Activated T-cell treated with anti-CD3 and anti-CD28 coated beads, Interleukin-2, amount 50 U/mL, for 48 hours (primary cell): ENCODE results near the gene MTMR10.

Experiments used
- DNase-seq, 2 experiments: peaks; one replicate each; pipeline ENCODE4 v3.0.0-alpha.2; 2020

MTMR10 gene

DNA sequence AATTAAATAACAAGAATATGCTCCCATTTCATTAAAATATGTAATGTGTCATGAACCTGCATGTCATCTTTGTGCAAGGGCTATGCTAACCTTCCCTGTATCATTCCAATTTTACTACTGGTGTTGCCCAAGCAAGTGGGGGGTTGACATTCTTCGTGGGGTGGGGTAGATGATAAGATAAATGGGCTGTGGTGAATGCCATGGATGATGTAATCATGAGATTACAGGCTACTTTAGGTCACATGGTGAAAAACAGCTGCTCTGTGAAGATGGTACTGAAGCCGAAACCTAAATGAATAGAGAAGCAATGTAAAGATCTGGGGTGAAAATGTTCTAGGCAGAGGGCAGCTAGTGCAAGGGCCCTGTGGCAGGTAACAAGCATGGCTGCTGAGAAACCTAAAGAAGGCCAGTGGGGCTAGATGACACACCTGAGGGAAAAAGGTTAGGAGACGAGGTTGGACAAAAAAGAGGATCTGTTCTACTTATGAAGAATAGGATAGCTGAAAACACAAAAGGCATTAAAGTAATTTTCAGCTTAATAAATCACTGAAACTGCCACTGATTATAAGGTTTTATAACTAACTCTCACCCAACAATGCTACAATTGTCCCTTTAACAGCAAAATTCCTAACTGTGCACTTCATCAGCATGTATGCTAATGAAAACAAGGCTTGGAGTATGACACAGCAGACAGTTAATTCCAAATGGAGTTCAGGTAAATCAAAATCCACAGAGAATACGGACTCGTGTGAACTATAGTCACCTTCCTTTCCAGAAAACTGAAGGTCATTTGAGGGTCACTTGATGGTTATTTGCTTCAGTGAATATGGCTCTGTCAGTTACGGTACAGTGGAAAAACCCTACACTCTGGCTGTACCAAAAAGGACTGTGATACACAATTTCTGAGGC lies 35.0 kb downstream of the MTMR10 start:
- DNase-seq = no peak

DNA sequence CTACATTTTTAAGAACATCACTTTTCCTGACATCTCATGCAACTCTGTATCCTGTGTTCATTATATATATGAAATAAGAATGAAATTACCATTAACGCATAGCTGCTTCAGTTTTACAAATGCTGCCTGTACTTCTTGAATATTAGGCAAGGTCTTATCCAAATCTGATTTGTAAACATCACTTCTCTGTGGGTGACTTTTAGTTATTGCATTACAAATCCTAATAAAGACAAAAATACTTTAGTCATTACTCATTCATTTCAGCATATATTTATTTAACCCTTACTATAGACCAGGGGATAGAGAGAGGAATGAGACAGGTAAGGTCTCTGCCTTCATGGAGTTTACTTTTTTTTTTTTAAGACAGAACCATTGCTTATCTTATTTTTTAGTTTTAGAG lies 36.8 kb downstream of the MTMR10 start:
- DNase-seq = no peak

DNA sequence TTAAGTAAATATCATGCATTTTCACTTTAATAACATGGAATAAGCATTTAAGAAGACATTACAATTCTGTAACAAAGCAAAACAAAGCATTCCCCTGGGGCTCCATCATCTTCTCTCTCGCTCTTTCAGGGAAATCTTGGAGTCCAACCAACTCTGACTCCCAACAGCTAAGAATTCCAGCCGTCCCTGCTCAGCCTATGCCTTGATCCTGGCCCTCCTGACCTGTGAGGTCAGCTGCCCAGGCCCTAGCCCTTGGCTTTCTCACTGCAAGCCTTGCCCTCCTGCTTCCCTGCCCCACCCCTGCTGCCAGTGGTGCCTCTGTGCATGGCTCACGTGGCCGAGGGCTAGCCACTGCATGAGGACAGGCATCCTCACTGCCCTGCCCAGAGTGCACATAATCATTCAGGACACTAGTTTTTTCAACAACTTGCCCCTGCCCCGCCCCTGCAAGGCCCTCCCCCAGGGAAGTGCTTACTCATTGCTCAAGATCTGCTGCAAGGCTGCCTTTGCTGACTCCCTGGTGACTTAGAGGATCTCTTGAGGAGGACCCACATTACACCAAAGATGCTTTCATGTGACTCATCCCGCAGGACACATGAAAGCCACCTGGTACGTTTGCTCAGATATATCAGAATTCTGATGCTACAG lies 37.6 kb downstream of the MTMR10 start:
- peak; percentile 36 to 38 for DNase-seq

DNA sequence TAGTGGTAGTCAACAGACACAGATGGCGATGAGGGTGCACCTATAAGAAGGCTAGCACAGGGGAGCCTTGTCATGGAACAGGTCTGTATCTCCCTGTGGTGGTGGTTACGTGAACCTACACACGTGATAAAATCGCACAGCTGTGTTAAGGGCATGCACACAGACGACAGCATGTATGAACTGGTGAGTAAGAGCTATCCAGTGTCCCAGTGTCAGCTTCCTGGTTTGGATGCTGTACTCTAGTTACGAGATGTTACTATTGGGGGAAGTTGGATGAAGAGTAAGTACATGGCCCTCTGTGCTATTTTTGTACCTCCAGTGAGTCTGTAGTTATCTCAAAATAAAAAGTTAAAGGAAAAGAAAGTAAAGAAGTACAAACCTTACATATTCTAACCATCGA lies 38.2 kb downstream of the MTMR10 start:
- DNase-seq = no peak

DNA sequence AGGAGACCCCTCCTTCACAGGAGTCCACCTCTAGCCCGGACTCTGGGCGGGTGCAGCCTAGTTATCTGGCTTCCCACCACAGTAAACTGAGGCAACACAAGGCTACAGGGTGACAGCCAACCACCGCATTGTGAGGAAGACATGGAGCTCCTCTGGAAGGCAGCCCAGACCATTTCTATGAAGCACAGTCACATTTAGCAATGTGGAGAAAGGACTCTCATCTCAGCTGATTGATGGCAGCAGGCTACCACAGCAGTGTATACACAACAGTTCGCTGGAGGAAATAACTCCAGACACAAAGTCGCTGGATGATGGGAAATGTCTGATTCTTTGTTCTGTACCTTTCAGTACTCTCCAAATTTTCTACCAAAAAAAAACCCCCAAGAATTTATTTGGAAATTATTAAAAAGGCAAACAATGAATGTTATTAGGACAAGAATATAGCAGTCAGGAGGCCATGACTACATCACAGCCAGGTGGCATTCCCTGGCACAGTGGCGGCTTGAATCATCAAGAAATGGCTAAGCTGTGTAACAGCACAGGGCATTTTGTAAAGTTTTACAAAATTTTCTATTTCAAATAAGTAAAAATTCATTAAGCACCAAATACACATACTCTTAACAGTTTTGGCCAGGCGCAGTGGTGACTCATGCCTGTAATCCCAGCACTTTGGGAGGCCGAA lies 47.6 kb downstream of the MTMR10 start:
- DNase-seq = no peak

DNA sequence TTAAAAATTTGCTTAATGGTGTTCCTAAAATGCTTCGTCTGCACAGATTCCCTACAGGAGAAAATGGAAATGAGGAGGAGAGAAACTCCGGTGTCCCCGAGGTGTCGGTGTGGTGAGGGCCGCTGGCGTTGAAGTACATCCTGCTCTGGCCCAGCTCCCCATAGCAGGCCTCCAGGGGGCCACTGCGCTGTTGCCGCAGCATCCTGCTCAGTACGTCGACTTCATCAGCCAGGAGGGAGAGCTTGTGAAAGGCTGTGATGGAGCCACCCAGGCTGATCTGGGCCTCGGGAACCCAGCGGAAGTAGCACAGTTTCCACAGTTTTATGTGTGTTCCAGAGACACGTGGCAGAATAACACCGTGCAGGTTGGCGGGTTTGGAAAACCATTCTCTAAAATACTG lies 49.9 kb downstream of the MTMR10 start:
- no peak for DNase-seq

DNA sequence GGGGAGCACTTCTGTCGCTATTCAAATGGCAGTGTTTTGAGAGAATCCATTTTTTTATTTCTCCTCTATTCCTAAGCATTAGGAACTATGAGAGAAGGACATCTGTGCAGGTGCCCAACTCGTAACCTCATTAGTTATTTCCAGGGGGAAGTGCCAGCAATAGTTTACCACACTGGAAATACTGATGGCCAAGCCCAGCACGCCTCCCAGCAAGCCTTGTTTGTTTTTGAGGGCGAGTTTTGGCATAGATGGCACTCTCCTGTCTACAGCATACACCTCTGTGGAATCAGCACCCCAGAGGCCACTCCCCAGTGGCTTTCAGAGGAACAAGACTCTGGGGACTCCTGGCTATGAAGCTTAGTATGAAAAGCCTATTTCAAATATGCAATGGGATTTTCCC lies 51.1 kb downstream of the MTMR10 start:
- no peak for DNase-seq

DNA sequence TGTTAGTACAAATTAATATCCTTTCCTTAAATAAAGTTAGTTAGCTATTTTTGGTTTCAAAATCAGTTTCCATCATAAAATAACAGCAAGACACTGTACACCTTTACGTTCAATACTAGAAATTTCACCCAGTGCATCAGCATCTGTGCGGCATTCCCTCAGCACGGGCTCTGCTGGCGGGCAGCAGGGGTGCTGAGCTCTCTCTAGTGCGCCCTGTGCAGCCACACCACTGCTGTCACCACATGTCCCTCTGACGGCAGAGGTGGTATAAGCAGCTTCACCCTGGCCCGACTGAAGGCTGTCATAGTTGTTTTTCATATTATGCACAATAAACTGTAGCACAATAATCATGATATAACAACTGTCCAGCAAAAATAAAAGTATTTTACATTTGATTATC lies 52.3 kb downstream of the MTMR10 start:
- DNase-seq = no peak

DNA sequence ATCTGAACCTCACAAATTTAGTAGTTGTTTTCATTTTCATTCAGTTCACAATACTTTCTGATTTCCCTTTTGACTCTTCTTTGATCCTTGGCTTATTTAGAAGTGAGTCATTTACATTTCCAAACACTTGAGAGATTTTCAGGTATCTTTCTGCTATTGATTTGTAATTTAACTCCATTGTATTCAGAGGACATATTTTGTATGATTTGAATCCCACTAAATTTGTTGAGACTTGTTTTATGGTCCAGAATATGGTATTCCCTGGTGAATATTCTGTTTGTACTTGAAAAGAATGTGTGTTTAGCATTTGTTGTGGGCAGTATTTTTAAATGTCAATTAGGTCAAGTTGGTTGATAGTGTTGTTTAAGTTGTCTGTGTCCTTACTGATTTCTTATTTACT lies 58.1 kb downstream of the MTMR10 start:
- no peak for DNase-seq

DNA sequence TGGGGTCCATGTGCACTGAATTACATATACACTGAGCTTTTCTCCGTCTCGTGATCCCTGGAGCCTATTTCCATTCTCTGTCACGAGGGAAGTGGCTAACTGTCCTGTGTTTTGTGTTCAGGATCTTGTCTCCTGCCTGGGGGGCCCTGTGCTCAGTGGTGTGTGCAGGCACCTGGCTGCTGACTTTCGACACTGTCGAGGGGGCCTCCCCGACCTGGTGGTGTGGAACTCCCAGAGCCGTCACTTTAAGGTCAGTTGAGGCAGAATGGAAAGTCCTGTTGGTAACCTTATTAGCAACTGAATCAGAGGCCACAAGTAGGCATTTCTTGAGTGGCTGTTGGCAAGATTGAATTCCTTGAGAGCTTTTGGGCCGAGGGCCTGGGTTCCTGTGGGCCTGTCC lies 61.0 kb downstream of the MTMR10 start:
- DNase-seq = no peak

DNA sequence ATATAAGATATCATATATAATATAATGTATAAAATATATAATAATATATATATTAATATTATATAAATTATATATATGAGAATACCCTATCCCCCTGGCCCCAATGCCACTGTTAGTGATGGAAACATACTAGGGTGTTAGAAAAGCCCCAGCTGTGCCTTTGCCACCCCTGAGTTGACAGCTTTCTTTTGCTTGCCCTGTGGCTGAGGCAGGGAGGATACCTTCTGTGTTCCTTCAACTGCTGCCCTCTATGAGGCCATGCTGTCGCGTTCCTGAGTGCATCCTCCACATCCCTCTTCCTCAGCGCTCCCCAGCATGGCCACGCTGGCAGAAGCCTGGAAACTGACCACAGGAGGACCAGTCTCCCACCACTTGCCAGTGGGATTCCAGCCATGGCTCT lies 61.4 kb downstream of the MTMR10 start:
- no peak for DNase-seq

DNA sequence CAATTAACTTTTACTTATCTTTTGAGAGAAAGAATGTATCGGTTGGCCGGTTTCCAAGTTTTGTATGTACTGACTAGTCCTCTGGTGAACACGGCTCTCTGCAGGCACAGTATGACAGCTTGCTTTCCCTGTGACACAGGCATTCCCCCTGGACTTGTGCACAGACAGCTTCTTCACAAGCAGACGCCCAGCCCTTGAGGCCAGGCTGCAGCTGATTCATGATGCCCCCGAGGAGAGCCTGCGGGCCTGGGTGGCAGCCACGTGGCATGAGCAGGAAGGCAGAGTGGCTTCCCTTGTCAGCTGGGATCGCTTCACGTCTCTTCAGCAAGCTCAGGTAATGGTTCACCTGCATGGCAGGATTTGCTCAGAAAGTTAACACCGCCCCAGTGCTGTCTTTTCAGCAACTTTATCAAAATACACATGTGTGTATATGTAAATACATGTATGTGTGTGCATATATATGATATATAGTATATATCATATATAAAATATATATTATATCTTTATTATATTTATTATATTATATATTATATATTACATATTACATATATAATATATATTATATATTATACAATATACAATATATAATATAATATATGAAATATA lies 62.3 kb downstream of the MTMR10 start:
- no peak for DNase-seq

DNA sequence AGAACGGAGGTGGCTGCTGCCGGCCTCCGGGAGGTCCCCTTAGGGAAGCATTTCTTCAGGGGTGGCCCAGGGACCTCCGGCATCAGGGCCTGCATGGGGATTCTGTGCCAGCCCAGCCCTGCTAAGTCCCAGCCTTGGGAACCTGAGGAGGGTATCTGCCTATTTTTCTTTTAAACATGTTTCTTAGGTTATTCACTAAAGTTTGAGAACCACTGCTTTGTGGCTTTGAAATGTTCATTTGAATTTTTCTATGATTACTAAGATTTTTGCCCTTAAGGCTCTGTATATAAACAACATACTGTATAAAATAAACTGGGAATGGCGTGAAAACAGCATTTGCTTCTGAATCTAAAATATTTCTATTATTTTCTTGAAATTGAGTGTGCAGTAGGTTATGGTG lies 63.4 kb downstream of the MTMR10 start:
- no peak for DNase-seq

DNA sequence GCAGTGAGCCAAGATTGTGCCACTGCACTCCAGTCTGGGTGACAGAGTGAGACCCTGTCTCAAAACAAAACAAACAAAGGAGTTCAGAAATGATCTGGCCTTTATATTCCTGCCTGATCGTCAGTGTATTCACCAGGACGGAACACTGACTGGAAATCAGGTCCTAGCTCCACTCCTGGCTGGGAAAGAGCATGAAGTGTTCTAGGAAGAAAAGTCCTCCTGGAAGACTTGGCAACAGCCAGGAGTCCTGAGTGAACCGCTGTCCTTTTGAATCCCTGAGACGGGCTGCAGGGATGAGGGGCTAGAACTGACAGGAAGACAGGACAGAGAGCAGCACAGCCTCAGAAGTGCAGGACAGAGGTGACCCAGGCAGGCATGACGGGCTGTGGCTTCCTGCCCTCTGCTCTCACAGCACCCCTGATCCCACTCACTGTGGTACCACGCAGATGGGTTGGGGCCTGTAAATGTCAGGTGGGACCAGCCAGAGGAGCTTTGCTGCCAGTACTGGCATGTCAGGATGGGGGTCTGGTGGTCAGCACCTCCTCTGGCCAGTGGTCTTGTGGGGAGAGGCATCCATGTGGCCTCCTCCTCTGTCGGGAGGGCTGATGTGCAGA lies 64.2 kb downstream of the MTMR10 start:
- DNase-seq = no peak

DNA sequence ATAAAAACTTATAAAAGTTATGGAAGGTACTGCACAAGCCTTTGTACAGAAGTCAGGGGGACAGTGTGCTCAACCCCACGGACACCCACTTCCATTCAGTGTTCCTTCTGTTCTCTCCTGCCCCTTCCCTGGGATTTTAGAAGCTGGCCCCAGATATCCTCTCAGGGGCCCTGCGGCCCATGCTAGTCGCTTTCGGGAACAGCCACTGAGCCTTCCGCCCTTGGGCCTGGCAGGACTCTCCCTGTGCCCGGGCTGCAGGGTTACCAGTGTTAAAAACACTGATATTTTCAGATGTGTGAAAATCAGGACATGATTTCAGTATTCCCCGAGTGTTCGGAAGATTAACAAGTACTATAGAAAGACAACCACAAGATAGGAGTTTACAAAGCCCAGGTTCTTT lies 65.3 kb downstream of the MTMR10 start:
- DNase-seq = no peak

DNA sequence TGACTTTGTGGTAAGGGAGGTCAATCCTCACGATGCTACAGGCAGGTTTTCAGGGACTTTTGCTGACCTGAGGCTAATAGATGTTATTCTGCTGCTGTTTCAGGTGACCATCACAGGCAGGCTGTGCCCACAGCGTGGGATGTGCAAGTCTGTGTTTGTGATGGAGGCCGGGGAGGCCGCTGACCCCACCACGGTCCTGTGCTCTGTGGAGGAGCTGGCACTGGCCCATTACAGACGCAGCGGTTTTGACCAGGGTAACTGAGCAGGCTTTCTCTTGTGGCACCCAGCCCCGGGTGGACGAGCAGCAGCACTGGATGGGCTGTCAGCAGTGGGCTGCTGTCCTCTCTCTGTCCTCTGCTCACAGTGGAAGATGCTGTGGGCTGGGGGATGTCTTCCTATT lies 65.7 kb downstream of the MTMR10 start:
- DNase-seq = no peak

DNA sequence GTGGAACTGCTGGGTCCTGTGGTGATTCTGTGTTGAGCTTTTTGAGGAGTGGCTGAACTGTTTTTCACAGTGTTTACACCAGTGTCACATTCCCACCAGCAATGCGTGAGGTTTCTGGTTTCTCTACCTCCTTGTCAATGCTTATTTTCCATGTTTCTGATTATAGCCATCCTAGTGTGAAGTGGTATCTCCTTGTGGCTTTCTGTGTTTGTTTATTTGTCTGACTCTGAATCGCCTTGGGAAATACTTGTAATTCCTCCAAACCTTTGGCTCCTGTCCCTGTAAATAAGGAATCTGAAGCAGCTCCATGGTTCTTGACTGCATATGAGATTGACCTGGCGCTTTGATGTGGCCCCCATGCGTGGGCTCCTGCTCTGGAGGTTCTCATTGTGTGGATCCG lies 67.1 kb downstream of the MTMR10 start:
- DNase-seq = no peak

DNA sequence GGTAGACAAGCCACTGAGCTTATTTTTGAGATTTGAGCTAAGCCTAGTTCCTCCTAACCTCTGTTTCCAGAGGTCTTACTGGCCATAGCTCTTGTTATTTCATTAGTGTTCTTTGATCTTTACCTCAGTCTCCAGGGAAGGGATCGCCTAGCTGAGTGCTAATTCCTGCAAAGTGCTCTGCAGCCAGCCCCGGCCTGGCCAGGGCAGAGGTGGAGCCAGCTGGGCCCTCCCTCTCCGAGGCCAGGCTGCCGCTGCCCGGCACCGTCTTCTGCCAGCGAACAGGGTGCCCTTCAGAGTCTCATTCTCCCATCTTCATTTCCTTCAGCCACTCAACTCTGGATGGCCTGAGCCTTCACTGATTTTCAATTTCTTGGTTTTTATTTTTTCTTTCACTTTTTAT lies 68.0 kb downstream of the MTMR10 start:
- no peak for DNase-seq

DNA sequence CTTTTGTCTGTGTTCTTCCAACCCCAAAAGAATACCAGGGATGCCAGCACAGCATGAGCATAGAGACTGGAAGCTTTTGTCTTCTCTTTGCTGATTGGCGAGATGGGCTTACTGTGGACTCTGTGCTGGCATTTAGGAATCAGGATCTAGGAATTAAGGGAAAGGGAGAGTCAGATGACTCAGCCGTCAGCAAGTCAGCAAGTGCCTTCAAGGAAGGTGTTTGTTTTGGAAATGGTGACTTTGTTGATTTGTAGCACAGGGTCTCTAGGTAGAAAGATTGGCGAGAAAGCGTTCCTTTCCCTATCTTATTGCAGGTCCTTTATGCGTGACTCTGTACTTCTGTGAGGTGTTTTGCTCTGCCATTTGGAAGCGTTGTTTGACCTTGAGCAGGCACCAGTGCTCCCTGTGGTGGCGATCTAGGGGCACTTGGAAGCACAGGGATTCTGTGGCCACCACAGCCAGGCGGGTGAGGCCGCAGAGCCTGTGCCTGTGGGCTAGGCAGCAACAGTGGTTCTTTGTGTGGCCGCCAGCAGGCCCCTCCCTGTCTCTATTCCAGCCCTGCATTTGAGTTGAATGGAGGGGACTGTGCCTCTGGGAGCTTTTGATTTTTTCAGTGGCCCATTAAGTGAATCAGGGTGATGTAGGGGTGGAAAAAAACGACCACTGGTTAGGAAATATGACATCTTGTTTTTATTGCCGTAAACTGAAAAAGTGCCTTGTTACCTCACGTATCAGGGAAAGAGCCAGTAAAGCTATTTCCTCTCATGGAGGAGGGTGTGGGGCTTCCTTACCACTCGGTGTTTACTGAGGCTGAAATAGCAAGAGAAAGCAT lies 68.7 kb downstream of the MTMR10 start:
- no peak for DNase-seq

DNA sequence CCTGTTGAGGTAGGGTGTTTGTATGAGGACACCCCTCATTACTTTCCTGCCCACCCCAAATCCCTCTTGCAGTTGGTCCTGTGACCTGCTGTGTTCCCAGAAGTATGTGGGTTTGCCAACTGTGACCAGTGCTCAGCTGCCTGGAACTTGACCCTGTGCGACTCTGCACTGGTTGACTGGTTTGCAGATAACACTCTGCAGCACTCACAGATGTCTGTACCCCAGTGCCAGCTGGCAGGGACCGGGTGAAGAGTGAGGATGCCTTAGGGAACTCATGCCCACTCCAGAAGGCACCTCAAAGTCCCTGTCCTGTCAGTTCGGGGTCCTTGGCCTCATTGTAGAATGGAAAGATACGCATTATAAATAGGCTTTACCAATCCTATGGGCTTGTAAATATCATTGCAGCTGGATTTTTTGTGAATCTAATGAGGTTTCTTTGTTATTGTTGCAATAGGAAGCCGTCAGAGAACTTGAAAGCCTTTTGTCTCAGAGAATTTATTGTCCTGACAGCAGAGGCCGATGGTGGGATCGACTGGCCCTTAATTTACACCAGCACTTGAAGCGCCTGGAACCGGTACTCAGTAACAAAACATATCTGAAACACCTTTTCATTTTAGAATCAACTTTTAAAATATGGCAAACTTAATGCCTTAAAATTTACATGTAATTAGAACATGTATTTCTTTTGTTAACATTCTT lies 69.5 kb downstream of the MTMR10 start:
- DNase-seq = no peak

DNA sequence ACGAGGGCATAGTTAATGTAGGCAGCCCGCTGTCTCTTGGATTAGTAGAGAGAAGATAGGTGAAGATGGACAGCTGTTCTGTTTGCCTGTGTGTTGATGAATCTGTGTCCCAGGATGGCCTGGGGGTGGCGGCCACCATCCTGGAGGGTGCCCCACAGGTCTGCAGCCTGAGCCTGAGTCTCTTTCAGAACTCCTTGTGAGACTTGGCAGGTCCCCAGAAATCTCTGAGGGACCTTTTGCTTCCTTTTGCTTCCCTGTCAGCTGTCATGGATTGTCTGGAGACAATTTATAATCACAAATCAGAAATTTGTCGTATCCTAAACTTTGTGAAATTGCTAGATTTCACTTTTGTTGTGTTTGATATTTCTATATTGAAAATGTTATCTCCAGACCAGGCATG lies 70.3 kb downstream of the MTMR10 start:
- no peak for DNase-seq
